A549 (cell line): ENCODE measurements around the gene VIPR1. TPM values are rescaled to one million over a fixed set of nuclear protein-coding genes. Genes with fewer than 3 reads are reported as not detected.
A peak's percentile ranks its signal among the peaks of the same experiment; 100 is the strongest.

Experiments used
- ATAC-seq, 2 experiments: fragments of 200-7000 bp in 1 of 2; fragments of >200 bp in 1 of 2; cut with Nextera tagmentation in 1 of 2; cut with Tn5 transposase in 1 of 2; 3 replicates each; pipeline versions ENCODE4 v1.8.0 to v1.9.1; 2018 to 2020; ENCODE audit warnings: mild to moderate bottlenecking in 1 of 2, moderate library complexity in 1 of 2
- CTCF ChIA-PET: fragments of 300-600 bp; sonication (Branson Sonifier 250); formaldehyde crosslinking; extraction: SDS; loops from one replicate; lab custom pipeline; 2021; ENCODE audit warnings: antibody characterized with exemption, inconsistent platforms; lab: Yijun Ruan, JAX
- POLR2A ChIA-PET: fragments of 350-600 bp; formaldehyde crosslinking; extraction: SDS; loops from one replicate; lab custom pipeline; 2021; ENCODE audit warnings: antibody characterized with exemption, inconsistent platforms; lab: Yijun Ruan, JAX
- DNase-seq, 2 experiments: peaks; one replicate each; pipeline versions ENCODE4 v3.0.0 to v3.0.0-alpha.2; 2011 to 2016; ENCODE audit warnings: low read depth in 1 of 2, low spot score in 1 of 2
- FAIRE-seq: peaks from 2 replicates; lab custom pipeline; 2011; peaks lifted over from hg19 to GRCh38; lab: Jason Lieb, UNC
- H3K27ac ChIP-seq, 2 experiments: fragments of >200 bp; sonication (Bioruptor Twin); formaldehyde crosslinking; 3 replicates each; pipeline ENCODE4 v1.5.1; 2016 to 2017
- H3K4me1 ChIP-seq: fragments of >200 bp; sonication (Bioruptor Twin); formaldehyde crosslinking; 3 replicates; pipeline ENCODE4 v1.6.1; 2016
- H3K4me2 ChIP-seq: fragments of >200 bp; sonication (Bioruptor Twin); formaldehyde crosslinking; 3 replicates; pipeline ENCODE4 v1.6.1; 2016
- H3K4me3 ChIP-seq: fragments of >200 bp; sonication (Bioruptor Twin); formaldehyde crosslinking; 3 replicates; pipeline ENCODE4 v1.5.1; 2016
- H3K9me3 ChIP-seq: fragments of >200 bp; sonication (Bioruptor Twin); formaldehyde crosslinking; 3 replicates; pipeline ENCODE4 v1.6.1; 2016
- ATOH8 ChIP-seq: fragments of 250-450 bp; sonication (Bioruptor Pico); IDR thresholded peaks from 2 replicates; pipeline ENCODE4 v1.5.0; 2020; ENCODE audit warnings: low read depth, mild to moderate bottlenecking, moderate library complexity
- CBX8 ChIP-seq: fragments of 200-600 bp; sonication (generic); IDR thresholded peaks from 2 replicates; pipeline ENCODE4 v1.6.1; 2016
- CEBPB ChIP-seq, 2 experiments: fragments of >200 bp in 1 of 2; sonication (Bioruptor Twin) in 1 of 2; formaldehyde crosslinking in 1 of 2; IDR thresholded peaks; 2 replicates each; pipeline ENCODE4 v1.6.1; 2012 to 2016
- CHD2 ChIP-seq: fragments of 150-350 bp; IDR thresholded peaks from 2 replicates; pipeline ENCODE4 v1.6.1; 2014; ENCODE audit warnings: low read length; ENCODE audit not compliant: partially characterized antibody
- EP300 ChIP-seq, 2 experiments: fragments of >200 bp; sonication (Bioruptor Twin); formaldehyde crosslinking; IDR thresholded peaks; 2 replicates in 1 of 2; 3 replicates in 1 of 2; pipeline ENCODE4 v1.6.1; 2016 to 2017
- ESRRA ChIP-seq: fragments of 150-350 bp; IDR thresholded peaks from 2 replicates; pipeline ENCODE4 v1.6.1; 2014; ENCODE audit warnings: mild to moderate bottlenecking, low read length, borderline replicate concordance
- GATA3 ChIP-seq: IDR thresholded peaks from 2 replicates; pipeline ENCODE4 v1.6.1; 2012; ENCODE audit warnings: borderline replicate concordance
- HDAC2 ChIP-seq: fragments of 200-600 bp; sonication (generic); IDR thresholded peaks from 2 replicates; pipeline ENCODE4 v1.6.1; 2016
- HMGXB4 ChIP-seq: fragments of 250-450 bp; sonication (Bioruptor Pico); IDR thresholded peaks from 2 replicates; pipeline ENCODE4 v1.5.0; 2021; ENCODE audit warnings: mild to moderate bottlenecking, moderate library complexity, borderline replicate concordance
- JUN ChIP-seq, 2 experiments: fragments of >200 bp; sonication (Bioruptor Twin); formaldehyde crosslinking; IDR thresholded peaks; 2 replicates in 1 of 2; 3 replicates in 1 of 2; pipeline ENCODE4 v1.6.1; 2016 to 2017
- NFE2L2 ChIP-seq: fragments of 150-350 bp; conservative IDR thresholded peaks from 2 replicates; pipeline ENCODE4 v1.6.1; 2014; ENCODE audit warnings: low read length
- PHF8 ChIP-seq: fragments of 200-600 bp; sonication (generic); IDR thresholded peaks from 2 replicates; pipeline ENCODE4 v1.6.1; 2016; ENCODE audit warnings: low read depth, mild to moderate bottlenecking, antibody characterized with exemption, moderate library complexity, borderline replicate concordance
- POLR2A ChIP-seq: IDR thresholded peaks from 2 replicates; pipeline ENCODE4 v1.6.1; 2012; ENCODE audit warnings: mild to moderate bottlenecking, low read length
- RAD21 ChIP-seq, 2 experiments: fragments of >200 bp in 1 of 2; sonication (Bioruptor Twin) in 1 of 2; formaldehyde crosslinking in 1 of 2; IDR thresholded peaks in 1 of 2; conservative IDR thresholded peaks in 1 of 2; 2 replicates in 1 of 2; 3 replicates in 1 of 2; pipeline ENCODE4 v1.6.1; 2012 to 2018; ENCODE audit warnings: inconsistent platforms in 1 of 2
- SREBF2 ChIP-seq: fragments of 450-650 bp; IDR thresholded peaks from 2 replicates; pipeline ENCODE4 v1.6.1; 2014; ENCODE audit warnings: mild to moderate bottlenecking, moderate library complexity
- ZC3H11A ChIP-seq: fragments of 450-650 bp; IDR thresholded peaks from 2 replicates; pipeline ENCODE4 v1.6.1; 2014; ENCODE audit warnings: antibody characterized with exemption, mild to moderate bottlenecking
- WGBS: methylation state at CpG from one replicate; pipeline ENCODE4 v1.1.6; 2017; ENCODE audit errors: missing lambda C conversion rate; 5-methylcytosine and 5-hydroxymethylcytosine counted together
- polyA plus RNA-seq, 4 experiments: library from polyadenylated mRNA; depleted of rRNA in 3 of 4; stranded (reverse); fragments of >200 nt; fragmentation: RNase III in 1 of 4; extraction: RNeasy Plus Mini Kit Qiagen cat#74134 plus additional on column Dnase treatment in 1 of 4; gene quantifications; 2 replicates in 3 of 4; 3 replicates in 1 of 4; pipeline ENCODE4 v1.2.3, GENCODE V29; 2011 to 2017
- small RNA-seq, 6 experiments: library from RNA; depleted of rRNA; stranded (forward); fragments of <200 nt; gene quantifications; one replicate each; pipeline ENCODE3, GENCODE V24; 2012
- TF ChIP-seq, protein P1 (sequence below): fragments of >200 bp; sonication (Bioruptor Twin); formaldehyde crosslinking; IDR thresholded peaks from 3 replicates; pipeline ENCODE4 v1.5.1; 2016
- TF ChIP-seq, protein P2 (sequence below): fragments of 450-650 bp; IDR thresholded peaks from 2 replicates; pipeline ENCODE4 v1.6.1; 2014; ENCODE audit warnings: antibody characterized with exemption

Gene VIPR1
- polyA plus RNA-seq, 2 of the 4 experiments (the other 2 are of a cell fraction), result 0.26 to 0.80 TPM

DNA sequence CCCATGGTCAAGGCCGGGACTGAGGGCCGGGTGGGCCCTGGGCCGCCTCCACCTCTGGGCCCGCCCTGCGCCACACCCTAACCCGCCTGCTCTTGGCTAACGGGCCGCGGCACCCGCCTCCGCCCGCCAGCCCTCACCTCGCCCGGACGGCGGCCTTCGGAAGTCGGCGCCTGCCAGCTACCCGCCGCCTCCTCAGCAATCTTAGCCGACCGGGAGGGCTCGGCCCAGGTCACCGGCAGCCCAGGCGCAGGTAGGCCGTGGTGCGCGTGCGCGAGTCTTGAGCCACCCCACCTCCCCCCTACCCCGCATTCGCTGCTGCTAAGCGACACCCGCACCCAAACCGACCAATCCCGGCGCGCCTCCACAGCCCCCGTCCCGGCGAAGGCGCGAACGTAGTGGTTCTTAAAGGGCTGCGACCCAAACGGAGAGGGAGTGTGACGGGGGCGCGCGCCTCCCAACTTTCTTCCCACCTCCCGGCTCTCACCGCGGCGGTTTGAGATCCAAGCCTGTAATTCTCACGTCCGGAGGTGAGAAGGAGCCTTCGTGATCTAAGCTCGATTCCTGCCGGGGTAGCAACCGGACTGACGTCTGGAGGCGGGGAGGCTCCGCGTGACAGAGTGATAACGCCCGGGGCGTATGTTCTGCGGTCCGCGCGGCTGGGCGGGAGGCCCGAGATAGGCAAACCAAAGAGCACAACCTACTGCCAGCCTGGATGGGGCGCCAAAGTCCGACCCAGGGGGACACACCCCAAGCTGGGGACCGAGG, 79.4 kb downstream of the VIPR1 start, which contains the start of gene SEC22C (continued):
- peak; percentile 55; the same call in 1 of the 2 replicates for TF ChIP-seq PHF8
- TF ChIP-seq, protein P1, sequence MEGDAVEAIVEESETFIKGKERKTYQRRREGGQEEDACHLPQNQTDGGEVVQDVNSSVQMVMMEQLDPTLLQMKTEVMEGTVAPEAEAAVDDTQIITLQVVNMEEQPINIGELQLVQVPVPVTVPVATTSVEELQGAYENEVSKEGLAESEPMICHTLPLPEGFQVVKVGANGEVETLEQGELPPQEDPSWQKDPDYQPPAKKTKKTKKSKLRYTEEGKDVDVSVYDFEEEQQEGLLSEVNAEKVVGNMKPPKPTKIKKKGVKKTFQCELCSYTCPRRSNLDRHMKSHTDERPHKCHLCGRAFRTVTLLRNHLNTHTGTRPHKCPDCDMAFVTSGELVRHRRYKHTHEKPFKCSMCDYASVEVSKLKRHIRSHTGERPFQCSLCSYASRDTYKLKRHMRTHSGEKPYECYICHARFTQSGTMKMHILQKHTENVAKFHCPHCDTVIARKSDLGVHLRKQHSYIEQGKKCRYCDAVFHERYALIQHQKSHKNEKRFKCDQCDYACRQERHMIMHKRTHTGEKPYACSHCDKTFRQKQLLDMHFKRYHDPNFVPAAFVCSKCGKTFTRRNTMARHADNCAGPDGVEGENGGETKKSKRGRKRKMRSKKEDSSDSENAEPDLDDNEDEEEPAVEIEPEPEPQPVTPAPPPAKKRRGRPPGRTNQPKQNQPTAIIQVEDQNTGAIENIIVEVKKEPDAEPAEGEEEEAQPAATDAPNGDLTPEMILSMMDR, result no peak
- TF ChIP-seq NFE2L2, result no peak
- no peak for TF ChIP-seq CHD2
- no peak for TF ChIP-seq ZC3H11A
- no peak for TF ChIP-seq CBX8
- TF ChIP-seq ESRRA, result no peak
- peak in 1 of 2 experiments; percentile 26; a peak in 1 of 5 replicates for TF ChIP-seq RAD21 (conservative IDR thresholded peaks at IDR 0.05 in 1 of 2, IDR thresholded peaks at IDR 0.05 in 1 of 2)
- no peak for TF ChIP-seq CEBPB (IDR thresholded peaks at IDR 0.05)
- no peak for TF ChIP-seq ATOH8 (CRISPR knock-in tag)

DNA sequence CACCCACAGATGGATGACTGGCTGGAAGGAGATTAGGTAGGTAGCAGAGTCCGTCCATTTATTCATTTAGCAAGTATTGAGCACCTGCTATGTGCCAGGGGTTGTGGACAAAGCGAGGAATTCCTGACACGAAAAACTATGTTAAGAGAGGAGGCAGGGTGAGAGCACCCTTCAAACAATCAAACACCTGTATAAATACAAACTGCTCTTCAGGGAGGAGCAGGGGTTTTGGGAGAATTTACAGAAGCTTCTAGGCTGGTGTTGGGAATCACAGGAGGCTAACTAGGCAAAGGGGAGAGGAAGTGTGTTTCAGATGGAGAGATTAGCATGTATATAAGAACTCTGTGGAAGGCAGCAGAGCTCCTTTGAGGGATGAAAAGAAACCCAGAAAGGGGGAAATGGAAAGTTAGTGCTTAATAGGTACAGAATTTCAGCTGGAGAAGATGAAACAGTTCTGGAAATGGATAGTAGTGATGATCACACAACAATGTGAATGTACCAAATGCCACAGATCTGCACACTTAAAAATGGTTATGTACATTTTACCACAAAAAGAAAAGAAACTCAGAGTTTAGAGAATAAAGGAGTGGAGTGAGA, 80.1 kb downstream of the VIPR1 start:
- POLR2A ChIA-PET, result interaction anchor here (1.8 to 2.4 kb wide), 2 partner anchors 8 to 18 kb away, joined by 8 to 17 read pairs; partner anchors contain the start of genes NKTR and SS18L2
- FAIRE-seq, result no peak
- whole genome bisulfite sequencing, result 3% methylated on average over 3 of the region's 3 CpGs
- Histone ChIP-seq H3K27ac (peak overlapping the region; percentile 88 to 97), H3K4me3 (peak overlapping the region; percentile 71), H3K4me2 (peak overlapping the region; percentile 95), H3K9me3 (no peaks in the 10 kb centered on the region), H3K4me1 (peaks cover 20% of the 10 kb centered on the region)
- TF ChIP-seq HMGXB4 (CRISPR knock-in tag) (no peak), POLR2A (no peak), SREBF2 (no peak), HDAC2 (no peak), EP300 (IDR thresholded peaks at IDR 0.05) (no peak), JUN (IDR thresholded peaks at IDR 0.05) (no peak), GATA3 (no peak)
- TF ChIP-seq, protein P2, sequence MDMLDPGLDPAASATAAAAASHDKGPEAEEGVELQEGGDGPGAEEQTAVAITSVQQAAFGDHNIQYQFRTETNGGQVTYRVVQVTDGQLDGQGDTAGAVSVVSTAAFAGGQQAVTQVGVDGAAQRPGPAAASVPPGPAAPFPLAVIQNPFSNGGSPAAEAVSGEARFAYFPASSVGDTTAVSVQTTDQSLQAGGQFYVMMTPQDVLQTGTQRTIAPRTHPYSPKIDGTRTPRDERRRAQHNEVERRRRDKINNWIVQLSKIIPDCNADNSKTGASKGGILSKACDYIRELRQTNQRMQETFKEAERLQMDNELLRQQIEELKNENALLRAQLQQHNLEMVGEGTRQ, result no peak
- CTCF ChIA-PET, result interaction anchor here (1.1 to 1.6 kb wide), 3 partner anchors 18 to 299 kb away, joined by 3 read pairs; partner anchors contain the start of gene NKTR
- ATAC-seq, result no peak
- no peak for DNase-seq

Small RNA genes within 50 kb of the gene (small RNA-seq; reads per million reads assigned to genes)
- 0 reads per million in 6 experiments for gene AC092047.1

Other genes starting within 250 kb of the VIPR1 start
- 0.16 and 0.37 TPM in 2 replicates for gene CCK, start 236.5 kb upstream of the VIPR1 start, polyA plus RNA-seq (2011; rRNA removed)
- gene CCK, start 236.5 kb upstream of the VIPR1 start, polyA plus RNA-seq (2017; fragmentation: RNase III; extraction: RNeasy Plus Mini Kit Qiagen cat#74134 plus additional on column Dnase treatment), result 0.36 to 0.51 TPM (median 0.51 TPM) in 3 replicates
- gene LYZL4, start 92.0 kb upstream of the VIPR1 start, polyA plus RNA-seq (2011; rRNA removed), result not detected in 2 replicates
- not detected in 3 replicates for gene LYZL4, start 92.0 kb upstream of the VIPR1 start, polyA plus RNA-seq (2017; fragmentation: RNase III; extraction: RNeasy Plus Mini Kit Qiagen cat#74134 plus additional on column Dnase treatment)
- 36.2 and 41.5 TPM in 2 replicates for gene SEC22C, start 79.3 kb downstream of the VIPR1 start, polyA plus RNA-seq (2011; rRNA removed)
- 29.8 to 32.9 TPM (median 31.0 TPM) in 3 replicates for gene SEC22C, start 79.3 kb downstream of the VIPR1 start, polyA plus RNA-seq (2017; fragmentation: RNase III; extraction: RNeasy Plus Mini Kit Qiagen cat#74134 plus additional on column Dnase treatment)
- gene SS18L2, start 88.2 kb downstream of the VIPR1 start, polyA plus RNA-seq (2011; rRNA removed), result 30.9 and 33.8 TPM in 2 replicates
- 21.8 to 27.6 TPM (median 24.0 TPM) in 3 replicates for gene SS18L2, start 88.2 kb downstream of the VIPR1 start, polyA plus RNA-seq (2017; fragmentation: RNase III; extraction: RNeasy Plus Mini Kit Qiagen cat#74134 plus additional on column Dnase treatment)
- gene NKTR, start 98.0 kb downstream of the VIPR1 start, polyA plus RNA-seq (2011; rRNA removed), result 37.0 and 49.3 TPM in 2 replicates
- gene NKTR, start 98.0 kb downstream of the VIPR1 start, polyA plus RNA-seq (2017; fragmentation: RNase III; extraction: RNeasy Plus Mini Kit Qiagen cat#74134 plus additional on column Dnase treatment), result 16.2 to 17.8 TPM (median 17.7 TPM) in 3 replicates
- gene ZBTB47, start 151.1 kb downstream of the VIPR1 start, polyA plus RNA-seq (2011; rRNA removed), result 2.5 and 3.0 TPM in 2 replicates
- 5.2 to 7.1 TPM (median 6.8 TPM) in 3 replicates for gene ZBTB47, start 151.1 kb downstream of the VIPR1 start, polyA plus RNA-seq (2017; fragmentation: RNase III; extraction: RNeasy Plus Mini Kit Qiagen cat#74134 plus additional on column Dnase treatment)
- not detected in 2 replicates for gene KLHL40, start 182.9 kb downstream of the VIPR1 start, polyA plus RNA-seq (2011; rRNA removed)
- not detected in 3 replicates for gene KLHL40, start 182.9 kb downstream of the VIPR1 start, polyA plus RNA-seq (2017; fragmentation: RNase III; extraction: RNeasy Plus Mini Kit Qiagen cat#74134 plus additional on column Dnase treatment)
- gene HHATL, start 200.2 kb downstream of the VIPR1 start, polyA plus RNA-seq (2011; rRNA removed), result not detected in 2 replicates
- gene HHATL, start 200.2 kb downstream of the VIPR1 start, polyA plus RNA-seq (2017; fragmentation: RNase III; extraction: RNeasy Plus Mini Kit Qiagen cat#74134 plus additional on column Dnase treatment), result not detected in 3 replicates